Uterus (tissue), 2 donors: ENCODE measurements around the gene XYLT2.

Source experiments
- POLR2A ChIP-seq, 2 donors: fragments of 450-650 bp; IDR thresholded peaks; one replicate each; pipeline ENCODE4 v1.6.1; 2016; ENCODE audit warnings: antibody characterized with exemption in 2 of 2, mild to moderate bottlenecking in 1 of 2, moderate library complexity in 1 of 2
- TF ChIP-seq, protein P1 (sequence below), 4 experiments: fragments of 200-600 bp in 2 of 4; fragments of 450-650 bp in 2 of 4; sonication (generic) in 2 of 4; IDR thresholded peaks; one replicate each; pipeline ENCODE4 v1.5.1; 2016 to 2019; ENCODE audit warnings: antibody characterized with exemption in 4 of 4, mild to moderate bottlenecking in 2 of 4, moderate library complexity in 1 of 4

DNA sequence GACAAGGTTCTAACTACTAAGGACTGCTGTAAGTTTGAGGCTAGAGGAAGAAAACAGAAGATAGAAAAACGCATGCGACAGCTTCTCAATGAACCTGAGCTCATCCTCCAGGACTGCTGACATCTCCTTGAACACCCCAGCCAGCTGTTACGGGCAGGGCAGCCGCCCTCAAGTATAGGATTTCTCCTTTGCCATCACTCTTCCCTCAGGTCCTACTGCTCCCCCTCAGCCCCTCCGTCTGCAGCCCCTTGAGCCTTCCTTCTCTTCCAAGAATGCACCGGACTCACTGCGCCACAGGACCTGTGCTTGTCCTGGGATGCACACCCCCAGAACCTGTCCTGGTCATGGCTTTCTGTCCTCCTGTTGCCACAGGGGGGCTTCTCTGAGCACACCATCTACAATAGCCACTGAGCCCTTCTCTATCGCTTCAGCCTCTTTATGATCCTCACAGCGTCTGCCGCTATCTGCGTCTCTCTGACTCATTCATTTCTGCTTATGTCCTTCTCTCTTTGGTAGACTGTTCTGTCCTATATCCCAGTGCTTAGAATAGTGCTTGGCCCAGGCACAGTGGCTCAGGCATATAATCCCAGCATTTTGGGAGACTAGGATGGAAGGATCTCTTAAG, 15.7 kb upstream of the XYLT2 start:
- TF ChIP-seq, protein P1, sequence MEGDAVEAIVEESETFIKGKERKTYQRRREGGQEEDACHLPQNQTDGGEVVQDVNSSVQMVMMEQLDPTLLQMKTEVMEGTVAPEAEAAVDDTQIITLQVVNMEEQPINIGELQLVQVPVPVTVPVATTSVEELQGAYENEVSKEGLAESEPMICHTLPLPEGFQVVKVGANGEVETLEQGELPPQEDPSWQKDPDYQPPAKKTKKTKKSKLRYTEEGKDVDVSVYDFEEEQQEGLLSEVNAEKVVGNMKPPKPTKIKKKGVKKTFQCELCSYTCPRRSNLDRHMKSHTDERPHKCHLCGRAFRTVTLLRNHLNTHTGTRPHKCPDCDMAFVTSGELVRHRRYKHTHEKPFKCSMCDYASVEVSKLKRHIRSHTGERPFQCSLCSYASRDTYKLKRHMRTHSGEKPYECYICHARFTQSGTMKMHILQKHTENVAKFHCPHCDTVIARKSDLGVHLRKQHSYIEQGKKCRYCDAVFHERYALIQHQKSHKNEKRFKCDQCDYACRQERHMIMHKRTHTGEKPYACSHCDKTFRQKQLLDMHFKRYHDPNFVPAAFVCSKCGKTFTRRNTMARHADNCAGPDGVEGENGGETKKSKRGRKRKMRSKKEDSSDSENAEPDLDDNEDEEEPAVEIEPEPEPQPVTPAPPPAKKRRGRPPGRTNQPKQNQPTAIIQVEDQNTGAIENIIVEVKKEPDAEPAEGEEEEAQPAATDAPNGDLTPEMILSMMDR (IDR thresholded peaks at IDR 0.05), result no peak
- TF ChIP-seq POLR2A (IDR thresholded peaks at IDR 0.05), result no peak
